ENCODE measurements around the gene UNC13D.
A peak's percentile ranks its signal among the peaks of the same experiment; 100 is the strongest.

Gene UNC13D

GRCh38 chr17:75832652-75833400 is 11.4 kb downstream of the UNC13D start:
- Histone ChIP-seq H3K9ac (ENCODE audit: low read length) (no peak overlapping the region), H3K36me3 (ENCODE audit: control insufficient read depth, insufficient read depth, low read length) (peaks cover 8% of the 10 kb centered on the region), H3K4me3 (ENCODE audit: low read length) (no peak overlapping the region)

GRCh38 chr17:75832164-75832651 is 12.0 kb downstream of the UNC13D start:
- H3K27me3 ChIP-seq (ENCODE audit: control insufficient read depth, insufficient read depth, low read length) = no peaks in the 10 kb centered on the region
- H3K36me3 ChIP-seq (ENCODE audit: control insufficient read depth, insufficient read depth, low read length) = peaks cover 6% of the 10 kb centered on the region
- no peak overlapping the region for H3K9ac ChIP-seq (ENCODE audit: low read length)
- no peak overlapping the region for H3K4me3 ChIP-seq (ENCODE audit: low read length)
- peak overlapping the region; percentile 75 for H3K27ac ChIP-seq (ENCODE audit: low read depth, low read length)
- H3K4me1 ChIP-seq (ENCODE audit: control insufficient read depth, insufficient read depth, low read length) = peaks cover 5% of the 10 kb centered on the region

More at GRCh38 chr17:75832652-75833400, 11.4 kb downstream of the UNC13D start:
- Histone ChIP-seq H3K27me3 (ENCODE audit: control insufficient read depth, insufficient read depth, low read length) (no peaks in the 10 kb centered on the region), H3K27ac (ENCODE audit: low read depth, low read length) (peak overlapping the region; percentile 75), H3K4me1 (ENCODE audit: control insufficient read depth, insufficient read depth, low read length) (peaks cover 5% of the 10 kb centered on the region)

- no peaks in the 10 kb centered on the region for H3K27me3 ChIP-seq (ENCODE audit: control insufficient read depth, insufficient read depth, low read length)
- H3K4me1 ChIP-seq (ENCODE audit: control insufficient read depth, insufficient read depth, low read length) = peaks cover 5% of the 10 kb centered on the region
- no peak overlapping the region for H3K9ac ChIP-seq (ENCODE audit: low read length)
- H3K4me3 ChIP-seq (ENCODE audit: low read length) = no peak overlapping the region
- H3K27ac ChIP-seq (ENCODE audit: low read depth, low read length) = no peak overlapping the region
- peaks cover 6% of the 10 kb centered on the region for H3K36me3 ChIP-seq (ENCODE audit: control insufficient read depth, insufficient read depth, low read length)
Measured at GRCh38 chr17:75831032-75831571, 13.1 kb downstream of the UNC13D start.

- peaks cover 6% of the 10 kb centered on the region for H3K36me3 ChIP-seq (ENCODE audit: control insufficient read depth, insufficient read depth, low read length)
- H3K4me3 ChIP-seq (ENCODE audit: low read length) = no peak overlapping the region
- H3K27ac ChIP-seq (ENCODE audit: low read depth, low read length) = no peak overlapping the region
- peaks cover 5% of the 10 kb centered on the region for H3K4me1 ChIP-seq (ENCODE audit: control insufficient read depth, insufficient read depth, low read length)
- no peak overlapping the region for H3K9ac ChIP-seq (ENCODE audit: low read length)
- H3K27me3 ChIP-seq (ENCODE audit: control insufficient read depth, insufficient read depth, low read length) = no peaks in the 10 kb centered on the region
Measured at GRCh38 chr17:75830164-75831031, 13.8 kb downstream of the UNC13D start.

- H3K27me3 ChIP-seq (ENCODE audit: control insufficient read depth, insufficient read depth, low read length) = no peaks in the 10 kb centered on the region
- H3K36me3 ChIP-seq (ENCODE audit: control insufficient read depth, insufficient read depth, low read length) = peaks cover 6% of the 10 kb centered on the region
- H3K4me1 ChIP-seq (ENCODE audit: control insufficient read depth, insufficient read depth, low read length) = peaks cover 5% of the 10 kb centered on the region
- H3K9ac ChIP-seq (ENCODE audit: low read length) = no peak overlapping the region
- H3K4me3 ChIP-seq (ENCODE audit: low read length) = no peak overlapping the region
- H3K27ac ChIP-seq (ENCODE audit: low read depth, low read length) = no peak overlapping the region
Measured at GRCh38 chr17:75829747-75830146, 14.5 kb downstream of the UNC13D start.

- peaks cover 5% of the 10 kb centered on the region for H3K4me1 ChIP-seq (ENCODE audit: control insufficient read depth, insufficient read depth, low read length)
- H3K27me3 ChIP-seq (ENCODE audit: control insufficient read depth, insufficient read depth, low read length) = no peaks in the 10 kb centered on the region
- H3K9ac ChIP-seq (ENCODE audit: low read length) = no peak overlapping the region
- no peak overlapping the region for H3K4me3 ChIP-seq (ENCODE audit: low read length)
- peaks cover 6% of the 10 kb centered on the region for H3K36me3 ChIP-seq (ENCODE audit: control insufficient read depth, insufficient read depth, low read length)
- no peak overlapping the region for H3K27ac ChIP-seq (ENCODE audit: low read depth, low read length)
Measured at GRCh38 chr17:75828741-75829140, 15.5 kb downstream of the UNC13D start.

GRCh38 chr17:75828076-75828400 is 16.2 kb downstream of the UNC13D start:
- peaks cover 7% of the 10 kb centered on the region for H3K36me3 ChIP-seq (ENCODE audit: control insufficient read depth, insufficient read depth, low read length)
- H3K4me3 ChIP-seq (ENCODE audit: low read length) = peak overlapping the region; percentile 66
- no peak overlapping the region for H3K9ac ChIP-seq (ENCODE audit: low read length)
- H3K27ac ChIP-seq (ENCODE audit: low read depth, low read length) = peak overlapping the region; percentile 78
- H3K27me3 ChIP-seq (ENCODE audit: control insufficient read depth, insufficient read depth, low read length) = no peaks in the 10 kb centered on the region
- H3K4me1 ChIP-seq (ENCODE audit: control insufficient read depth, insufficient read depth, low read length) = peaks cover 5% of the 10 kb centered on the region

GRCh38 chr17:75827308-75828075 is 16.7 kb downstream of the UNC13D start:
- peaks cover 7% of the 10 kb centered on the region for H3K36me3 ChIP-seq (ENCODE audit: control insufficient read depth, insufficient read depth, low read length)
- H3K4me1 ChIP-seq (ENCODE audit: control insufficient read depth, insufficient read depth, low read length) = peaks cover 5% of the 10 kb centered on the region
- H3K27ac ChIP-seq (ENCODE audit: low read depth, low read length) = peak overlapping the region; percentile 78
- no peaks in the 10 kb centered on the region for H3K27me3 ChIP-seq (ENCODE audit: control insufficient read depth, insufficient read depth, low read length)
- H3K9ac ChIP-seq (ENCODE audit: low read length) = no peak overlapping the region
- H3K4me3 ChIP-seq (ENCODE audit: low read length) = peak overlapping the region; percentile 66

- Histone ChIP-seq H3K9ac (ENCODE audit: low read length) (no peak overlapping the region), H3K4me3 (ENCODE audit: low read length) (no peak overlapping the region), H3K27ac (ENCODE audit: low read depth, low read length) (peak overlapping the region; percentile 78), H3K36me3 (ENCODE audit: control insufficient read depth, insufficient read depth, low read length) (peaks cover 7% of the 10 kb centered on the region), H3K4me1 (ENCODE audit: control insufficient read depth, insufficient read depth, low read length) (peaks cover 5% of the 10 kb centered on the region), H3K27me3 (ENCODE audit: control insufficient read depth, insufficient read depth, low read length) (no peaks in the 10 kb centered on the region)
Measured at GRCh38 chr17:75826561-75827307, 17.5 kb downstream of the UNC13D start.

GRCh38 chr17:75825748-75826370 is 18.3 kb downstream of the UNC13D start:
- H3K9ac ChIP-seq (ENCODE audit: low read length) = no peak overlapping the region
- H3K4me3 ChIP-seq (ENCODE audit: low read length) = no peak overlapping the region
- H3K36me3 ChIP-seq (ENCODE audit: control insufficient read depth, insufficient read depth, low read length) = peaks cover 13% of the 10 kb centered on the region
- no peak overlapping the region for H3K27ac ChIP-seq (ENCODE audit: low read depth, low read length)
- H3K4me1 ChIP-seq (ENCODE audit: control insufficient read depth, insufficient read depth, low read length) = peaks cover 5% of the 10 kb centered on the region
- no peaks in the 10 kb centered on the region for H3K27me3 ChIP-seq (ENCODE audit: control insufficient read depth, insufficient read depth, low read length)

- Histone ChIP-seq H3K4me1 (ENCODE audit: control insufficient read depth, insufficient read depth, low read length) (peaks cover 5% of the 10 kb centered on the region), H3K27ac (ENCODE audit: low read depth, low read length) (no peak overlapping the region), H3K4me3 (ENCODE audit: low read length) (no peak overlapping the region), H3K36me3 (ENCODE audit: control insufficient read depth, insufficient read depth, low read length) (peaks cover 17% of the 10 kb centered on the region), H3K27me3 (ENCODE audit: control insufficient read depth, insufficient read depth, low read length) (no peaks in the 10 kb centered on the region), H3K9ac (ENCODE audit: low read length) (no peak overlapping the region)
Measured at GRCh38 chr17:75825149-75825552, 19.1 kb downstream of the UNC13D start.
